Measurements from ENCODE around the gene USF1. TPM values are rescaled to one million over a fixed set of nuclear protein-coding genes. Genes with fewer than 3 reads are reported as not detected.

Gene USF1
- total RNA-seq, 1 donor from 2014 or later: 31.7 TPM

DNA sequence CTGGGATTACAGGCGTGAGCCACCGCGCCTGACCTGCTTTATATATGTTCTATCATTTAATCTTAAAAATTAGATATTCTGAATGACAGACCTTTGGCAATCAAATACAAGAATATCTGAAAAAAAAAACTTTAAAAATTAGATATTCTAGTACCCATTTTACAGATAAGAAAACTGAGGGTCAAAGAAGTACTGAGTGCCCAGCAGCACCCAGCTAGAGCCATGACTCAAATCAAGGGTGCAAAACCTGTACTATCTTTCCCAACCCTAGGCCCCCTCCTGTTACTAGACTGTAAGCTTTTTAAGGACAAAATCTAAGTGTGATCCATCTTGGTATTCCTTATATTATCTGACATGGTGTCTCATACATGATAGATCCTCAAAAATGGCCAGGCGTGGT is 15.6 kb upstream of the USF1 start:
- no peaks in the 10 kb centered on the region for H3K4me1 ChIP-seq

DNA sequence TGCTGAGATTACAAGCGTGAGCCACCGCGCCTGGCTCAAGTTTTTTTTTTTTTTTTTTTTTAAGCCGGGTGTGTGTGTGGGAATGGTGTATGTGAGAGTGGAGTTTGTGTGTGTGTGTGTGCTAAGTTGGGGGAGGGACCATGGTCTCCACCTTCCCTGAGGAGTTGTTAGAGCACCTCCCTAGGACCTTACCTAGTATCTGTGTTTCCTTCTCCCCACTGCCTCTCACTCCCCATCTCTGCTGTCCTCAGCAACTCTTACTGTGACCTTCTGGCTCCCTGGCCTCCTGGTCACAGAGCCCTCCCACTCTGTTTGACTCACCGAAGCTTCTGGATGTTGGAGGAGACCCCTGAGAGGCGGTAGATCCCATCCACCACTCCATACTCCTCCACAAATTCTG is 13.5 kb upstream of the USF1 start:
- intact Hi-C loops (cut with micrococcal nuclease): loop anchor here (10.0 kb wide), 1 partner anchor 64 kb away; no protein-coding TSS in a partner anchor

More for the DNA sequence above, 15.6 kb upstream of the USF1 start:
- H3K36me3 ChIP-seq: no peaks in the 10 kb centered on the region
- no peaks in the 10 kb centered on the region for H3K9me3 ChIP-seq (replicated peaks)
- no peak for DNase-seq
- TF ChIP-seq, protein P1, sequence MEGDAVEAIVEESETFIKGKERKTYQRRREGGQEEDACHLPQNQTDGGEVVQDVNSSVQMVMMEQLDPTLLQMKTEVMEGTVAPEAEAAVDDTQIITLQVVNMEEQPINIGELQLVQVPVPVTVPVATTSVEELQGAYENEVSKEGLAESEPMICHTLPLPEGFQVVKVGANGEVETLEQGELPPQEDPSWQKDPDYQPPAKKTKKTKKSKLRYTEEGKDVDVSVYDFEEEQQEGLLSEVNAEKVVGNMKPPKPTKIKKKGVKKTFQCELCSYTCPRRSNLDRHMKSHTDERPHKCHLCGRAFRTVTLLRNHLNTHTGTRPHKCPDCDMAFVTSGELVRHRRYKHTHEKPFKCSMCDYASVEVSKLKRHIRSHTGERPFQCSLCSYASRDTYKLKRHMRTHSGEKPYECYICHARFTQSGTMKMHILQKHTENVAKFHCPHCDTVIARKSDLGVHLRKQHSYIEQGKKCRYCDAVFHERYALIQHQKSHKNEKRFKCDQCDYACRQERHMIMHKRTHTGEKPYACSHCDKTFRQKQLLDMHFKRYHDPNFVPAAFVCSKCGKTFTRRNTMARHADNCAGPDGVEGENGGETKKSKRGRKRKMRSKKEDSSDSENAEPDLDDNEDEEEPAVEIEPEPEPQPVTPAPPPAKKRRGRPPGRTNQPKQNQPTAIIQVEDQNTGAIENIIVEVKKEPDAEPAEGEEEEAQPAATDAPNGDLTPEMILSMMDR (IDR thresholded peaks at IDR 0.05; ENCODE audit: borderline replicate concordance): no peak
- peaks cover 79% of the 10 kb centered on the region for H3K27me3 ChIP-seq (ENCODE audit: low read depth)
- intact Hi-C loops (cut with micrococcal nuclease): no loop called here
- H3K27ac ChIP-seq (replicated peaks): no peak overlapping the region
- no peak overlapping the region for H3K4me3 ChIP-seq

DNA sequence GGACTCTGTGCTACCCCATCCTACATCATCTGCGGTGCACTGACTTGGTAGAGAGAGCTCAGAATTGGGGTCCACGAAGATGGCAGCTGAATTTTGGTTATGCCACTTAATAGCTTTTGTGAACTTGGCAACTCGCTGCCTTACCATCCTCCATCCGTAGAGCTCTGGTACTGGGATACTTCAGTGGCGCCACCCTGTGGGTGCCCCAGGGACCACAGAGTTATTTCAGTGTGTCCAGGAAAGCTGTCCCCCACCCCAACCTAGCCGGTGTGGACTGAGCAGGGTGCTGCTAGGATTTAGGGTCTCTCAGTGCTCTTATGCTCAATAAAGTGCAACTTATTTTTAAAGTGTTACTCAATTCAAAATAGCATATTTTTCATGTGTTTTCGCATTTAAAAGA is 9.0 kb upstream of the USF1 start:
- no peaks in the 10 kb centered on the region for H3K36me3 ChIP-seq
- peaks cover 50% of the 10 kb centered on the region for H3K27me3 ChIP-seq (ENCODE audit: low read depth)
- intact Hi-C loops (cut with micrococcal nuclease): loop anchor here (10.0 kb wide), 1 partner anchor 60 kb away; no protein-coding TSS in a partner anchor

More for the DNA sequence above, 13.5 kb upstream of the USF1 start:
- no peak for DNase-seq
- Histone ChIP-seq H3K27me3 (ENCODE audit: low read depth) (peaks cover 79% of the 10 kb centered on the region), H3K36me3 (no peaks in the 10 kb centered on the region), H3K4me3 (no peak overlapping the region), H3K4me1 (no peaks in the 10 kb centered on the region), H3K9me3 (replicated peaks) (no peaks in the 10 kb centered on the region), H3K27ac (replicated peaks) (no peak overlapping the region)
- TF ChIP-seq, protein P1 (IDR thresholded peaks at IDR 0.05; ENCODE audit: borderline replicate concordance): no peak

GRCh38 chr1:161054232-161054631 is 8.5 kb upstream of the USF1 start:
- Histone ChIP-seq H3K9me3 (replicated peaks) (no peaks in the 10 kb centered on the region), H3K27me3 (ENCODE audit: low read depth) (peaks cover 50% of the 10 kb centered on the region), H3K4me3 (no peak overlapping the region), H3K4me1 (no peaks in the 10 kb centered on the region), H3K27ac (replicated peaks) (no peak overlapping the region), H3K36me3 (no peaks in the 10 kb centered on the region)
- intact Hi-C loops (cut with micrococcal nuclease): loop anchor here (10.0 kb wide), 1 partner anchor 59 kb away; no protein-coding TSS in a partner anchor
- DNase-seq: no peak
- TF ChIP-seq, protein P1 (IDR thresholded peaks at IDR 0.05; ENCODE audit: borderline replicate concordance): no peak

More for the DNA sequence above, 9.0 kb upstream of the USF1 start:
- H3K4me1 ChIP-seq: no peaks in the 10 kb centered on the region
- DNase-seq: no peak
- TF ChIP-seq, protein P1 (IDR thresholded peaks at IDR 0.05; ENCODE audit: borderline replicate concordance): no peak
- H3K27ac ChIP-seq (replicated peaks): no peak overlapping the region
- H3K4me3 ChIP-seq: no peak overlapping the region
- no peaks in the 10 kb centered on the region for H3K9me3 ChIP-seq (replicated peaks)

- intact Hi-C loops (cut with micrococcal nuclease): loop anchor here (10.0 kb wide), 1 partner anchor 58 kb away; no protein-coding TSS in a partner anchor
- Histone ChIP-seq H3K9me3 (replicated peaks) (no peaks in the 10 kb centered on the region), H3K27me3 (ENCODE audit: low read depth) (peaks cover 42% of the 10 kb centered on the region), H3K4me3 (no peak overlapping the region), H3K27ac (replicated peaks) (no peak overlapping the region), H3K4me1 (no peaks in the 10 kb centered on the region), H3K36me3 (no peaks in the 10 kb centered on the region)
- DNase-seq: no peak
- TF ChIP-seq, protein P1 (IDR thresholded peaks at IDR 0.05; ENCODE audit: borderline replicate concordance): no peak
These were observed 7.1 kb upstream of the USF1 start for GRCh38 chr1:161052899-161053298.

All from left ventricle myocardium inferior (tissue), 1 donor.